Measurements from ENCODE around the gene TRNAU1AP. TPM values are rescaled to one million over a fixed set of nuclear protein-coding genes. Genes with fewer than 3 reads are reported as not detected.
"Not testable (repeated sequence)": the region's sequence is repeated elsewhere in the genome, so short reads cannot be mapped to it uniquely, and the experiment has no call there.

The TRNAU1AP gene
- total RNA-seq, 1 donor from 2014 or later = 25.5 TPM

DNA sequence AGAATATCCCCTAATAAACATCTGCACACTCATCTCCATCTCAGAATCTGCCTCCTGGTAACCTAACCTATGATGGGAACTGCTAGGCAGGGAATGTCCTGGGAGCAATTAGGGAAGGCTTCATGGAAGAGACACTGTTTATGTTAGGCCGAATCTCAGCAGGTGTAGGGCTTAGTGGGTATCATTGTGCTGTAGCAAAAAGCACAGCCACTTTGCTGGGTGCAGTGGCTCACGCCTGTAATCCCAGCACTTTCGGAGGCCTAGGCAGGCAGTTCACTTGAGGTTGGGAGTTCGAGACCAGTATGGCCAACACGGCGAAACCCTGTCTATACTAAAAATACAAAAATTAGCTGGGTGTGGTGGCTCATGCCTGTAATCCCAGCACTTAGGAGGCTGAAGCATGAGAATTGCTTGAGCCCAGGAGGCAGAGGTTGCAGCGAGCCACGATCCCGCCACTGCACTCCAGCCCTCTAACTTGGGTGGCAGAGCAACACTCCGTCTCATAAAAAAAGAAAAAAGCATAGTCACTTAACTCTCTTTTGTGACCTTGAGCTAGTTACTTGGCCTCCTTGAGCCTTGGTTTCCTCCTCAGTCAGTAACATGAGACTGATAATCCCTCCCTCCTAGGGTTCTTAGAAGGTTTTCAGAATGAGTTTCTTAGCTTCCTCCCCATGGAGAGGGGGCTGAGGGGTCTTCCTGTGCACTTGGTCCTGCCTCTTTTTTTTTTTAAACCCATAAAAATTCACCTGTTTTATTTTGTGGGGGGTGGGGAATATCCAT, 42.7 kb downstream of the TRNAU1AP start:
- H3K36me3 Mint-ChIP-seq = no peaks in the 10 kb centered on the region
- TF ChIP-seq, protein P1, sequence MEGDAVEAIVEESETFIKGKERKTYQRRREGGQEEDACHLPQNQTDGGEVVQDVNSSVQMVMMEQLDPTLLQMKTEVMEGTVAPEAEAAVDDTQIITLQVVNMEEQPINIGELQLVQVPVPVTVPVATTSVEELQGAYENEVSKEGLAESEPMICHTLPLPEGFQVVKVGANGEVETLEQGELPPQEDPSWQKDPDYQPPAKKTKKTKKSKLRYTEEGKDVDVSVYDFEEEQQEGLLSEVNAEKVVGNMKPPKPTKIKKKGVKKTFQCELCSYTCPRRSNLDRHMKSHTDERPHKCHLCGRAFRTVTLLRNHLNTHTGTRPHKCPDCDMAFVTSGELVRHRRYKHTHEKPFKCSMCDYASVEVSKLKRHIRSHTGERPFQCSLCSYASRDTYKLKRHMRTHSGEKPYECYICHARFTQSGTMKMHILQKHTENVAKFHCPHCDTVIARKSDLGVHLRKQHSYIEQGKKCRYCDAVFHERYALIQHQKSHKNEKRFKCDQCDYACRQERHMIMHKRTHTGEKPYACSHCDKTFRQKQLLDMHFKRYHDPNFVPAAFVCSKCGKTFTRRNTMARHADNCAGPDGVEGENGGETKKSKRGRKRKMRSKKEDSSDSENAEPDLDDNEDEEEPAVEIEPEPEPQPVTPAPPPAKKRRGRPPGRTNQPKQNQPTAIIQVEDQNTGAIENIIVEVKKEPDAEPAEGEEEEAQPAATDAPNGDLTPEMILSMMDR (IDR thresholded peaks at IDR 0.05; ENCODE audit: unreplicated experiment) = no peak
- H3K4me1 Mint-ChIP-seq = peaks cover 3% of the 10 kb centered on the region
- peaks cover 3% of the 10 kb centered on the region for H3K27me3 Mint-ChIP-seq (ENCODE audit: low read depth)
- no peak overlapping the region for H3K4me3 Mint-ChIP-seq
- H3K9me3 Mint-ChIP-seq = no peaks in the 10 kb centered on the region
- DNase-seq (ENCODE audit: low spot score in 2 of 2, unreplicated experiment in 2 of 2) = no peak
- H3K27ac Mint-ChIP-seq = no peak overlapping the region

DNA sequence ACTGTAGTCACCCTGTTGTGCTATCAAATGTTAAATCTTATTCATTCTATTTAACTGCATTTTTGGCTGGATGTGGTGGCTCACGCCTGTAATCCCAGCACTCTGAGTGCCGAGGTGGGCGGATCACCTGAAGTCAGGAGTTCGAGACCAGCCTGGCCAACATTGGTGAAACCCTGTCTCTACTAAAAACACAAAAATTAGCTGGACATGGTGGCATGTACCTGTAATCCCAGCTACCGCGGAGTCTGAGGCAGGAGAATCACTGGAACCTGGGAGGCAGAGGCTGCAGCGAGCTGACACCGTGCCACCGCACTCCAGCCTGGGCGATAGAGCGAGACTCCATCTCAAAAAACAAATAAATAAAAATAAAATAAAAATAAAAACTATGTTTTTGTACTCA, 43.4 kb downstream of the TRNAU1AP start:
- H3K36me3 Mint-ChIP-seq; H3K9me3 Mint-ChIP-seq; DNase-seq (ENCODE audit: low spot score in 2 of 2, unreplicated experiment in 2 of 2); H3K27me3 Mint-ChIP-seq (ENCODE audit: low read depth); H3K27ac Mint-ChIP-seq; H3K4me3 Mint-ChIP-seq; H3K4me1 Mint-ChIP-seq: not testable (repeated sequence)

DNA sequence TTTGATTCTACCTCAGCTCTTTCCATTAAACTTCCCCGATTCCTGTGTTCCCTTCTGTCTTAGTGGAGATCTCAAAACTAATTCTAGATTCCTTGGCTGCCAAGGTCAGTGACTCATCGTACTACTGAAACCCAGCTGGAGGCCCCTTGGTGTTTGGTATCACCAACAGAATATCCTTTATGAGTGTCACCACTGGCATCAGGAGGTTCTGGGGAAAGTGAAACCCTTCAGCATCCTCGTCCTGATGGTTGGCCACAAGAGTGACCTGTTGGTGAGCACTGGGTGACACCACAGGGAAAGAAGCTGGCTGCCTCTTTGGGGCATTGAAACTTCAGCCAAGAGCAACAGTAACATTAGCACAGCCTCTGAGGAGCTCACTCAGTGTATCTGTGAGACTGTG, 48.8 kb downstream of the TRNAU1AP start:
- Mint-ChIP-seq H3K4me1 (no peaks in the 10 kb centered on the region), H3K9me3 (no peaks in the 10 kb centered on the region), H3K27ac (peak overlapping the region; percentile 73), H3K36me3 (peaks cover 2% of the 10 kb centered on the region), H3K4me3 (no peak overlapping the region), H3K27me3 (ENCODE audit: low read depth) (no peaks in the 10 kb centered on the region)
- TF ChIP-seq, protein P1 (IDR thresholded peaks at IDR 0.05; ENCODE audit: unreplicated experiment) = no peak
- DNase-seq (ENCODE audit: low spot score in 2 of 2, unreplicated experiment in 2 of 2) = no peak

DNA sequence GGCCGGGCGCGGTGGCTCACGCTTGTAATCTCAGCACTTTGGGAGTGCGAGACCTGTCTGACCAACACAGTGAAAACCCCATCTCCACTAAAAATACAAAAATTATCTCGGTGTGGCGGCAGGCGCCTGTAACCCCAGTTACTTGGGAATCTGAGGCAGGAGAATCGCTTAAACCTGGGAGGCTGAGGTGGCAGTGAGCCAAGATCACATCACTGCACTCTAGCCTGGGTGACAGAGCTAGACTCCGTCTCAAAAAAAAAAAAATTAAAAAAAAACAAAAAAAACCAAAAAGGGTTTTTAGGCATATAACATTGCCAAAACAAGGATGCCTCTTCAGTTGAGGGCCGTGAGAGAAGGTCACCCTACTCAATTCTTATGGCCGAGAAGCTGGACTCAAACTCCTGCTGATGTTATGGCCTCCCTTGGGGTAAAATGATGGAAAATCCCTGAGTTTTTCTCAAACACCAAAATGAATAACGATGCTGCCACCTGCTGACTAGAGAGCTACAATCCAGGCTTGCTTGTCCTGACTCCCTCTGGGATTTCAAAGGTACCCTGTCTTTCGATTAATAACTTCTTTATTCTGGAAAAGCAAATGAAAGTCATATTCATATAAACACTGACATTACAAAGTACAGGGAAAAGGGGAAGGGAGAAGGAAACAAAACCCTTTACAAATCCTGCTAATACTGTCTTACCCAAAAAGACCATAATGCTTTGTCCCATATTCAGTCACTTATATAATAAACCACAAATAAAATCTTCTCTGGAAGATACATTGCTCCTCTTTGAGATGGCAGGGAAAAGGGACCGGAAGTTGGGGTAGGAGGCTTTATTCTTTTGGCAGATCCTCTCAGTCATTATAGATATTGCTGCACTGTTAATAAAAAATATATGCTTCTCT, 49.9 kb downstream of the TRNAU1AP start:
- TF ChIP-seq, protein P1 (IDR thresholded peaks at IDR 0.05; ENCODE audit: unreplicated experiment) = peak; percentile 45
- Mint-ChIP-seq H3K9me3 (no peaks in the 10 kb centered on the region), H3K27me3 (ENCODE audit: low read depth) (no peaks in the 10 kb centered on the region), H3K27ac (no peak overlapping the region), H3K4me1 (no peaks in the 10 kb centered on the region), H3K36me3 (peaks cover 2% of the 10 kb centered on the region), H3K4me3 (no peak overlapping the region)
- DNase-seq (ENCODE audit: low spot score in 2 of 2, unreplicated experiment in 2 of 2) = peak in 1 of 2 experiments; percentile 65

DNA sequence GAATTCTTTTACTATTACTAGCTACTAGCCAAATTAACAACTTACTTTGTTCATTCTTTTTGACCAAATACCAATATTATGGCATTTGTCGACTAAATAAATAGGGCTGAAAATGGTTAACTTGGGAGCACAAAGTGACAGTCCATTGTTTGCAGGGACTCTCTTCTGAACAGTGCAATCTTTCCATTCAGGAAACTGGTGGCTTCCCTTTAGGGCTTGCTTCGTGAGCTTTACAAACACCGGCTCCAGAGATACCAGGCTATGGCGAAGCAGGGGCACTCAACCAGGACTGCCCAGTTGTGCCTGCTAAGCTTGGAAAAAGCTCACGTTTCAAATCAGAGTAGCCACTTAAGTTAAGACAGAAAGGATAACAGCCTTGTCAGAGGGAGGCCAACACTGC, 51.5 kb downstream of the TRNAU1AP start:
- DNase-seq (ENCODE audit: low spot score in 2 of 2, unreplicated experiment in 2 of 2) = no peak
- H3K4me1 Mint-ChIP-seq = no peaks in the 10 kb centered on the region
- TF ChIP-seq, protein P1 (IDR thresholded peaks at IDR 0.05; ENCODE audit: unreplicated experiment) = no peak
- peaks cover 2% of the 10 kb centered on the region for H3K36me3 Mint-ChIP-seq
- H3K9me3 Mint-ChIP-seq = no peaks in the 10 kb centered on the region
- H3K27me3 Mint-ChIP-seq (ENCODE audit: low read depth) = no peaks in the 10 kb centered on the region
- H3K4me3 Mint-ChIP-seq = no peak overlapping the region
- H3K27ac Mint-ChIP-seq = no peak overlapping the region

DNA sequence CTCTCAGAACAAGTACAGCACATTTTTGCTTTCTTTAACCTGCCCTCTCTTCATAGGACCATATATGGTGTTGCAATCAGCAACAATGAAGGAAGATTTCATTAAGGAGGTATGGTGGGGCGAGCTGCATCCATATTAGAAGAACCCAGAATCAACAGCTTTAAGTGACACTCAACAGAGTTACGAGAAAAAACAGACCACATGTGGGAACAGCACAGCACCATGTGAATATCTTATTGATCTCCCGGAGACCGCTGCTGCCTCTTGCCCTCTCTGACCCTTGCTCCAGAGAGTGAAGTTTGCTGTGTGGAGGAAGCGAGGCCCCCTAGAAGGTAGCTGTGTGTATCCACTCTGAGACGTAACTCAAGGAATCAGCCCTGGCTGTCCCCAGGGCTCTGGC, 52.1 kb downstream of the TRNAU1AP start:
- H3K36me3 Mint-ChIP-seq = peaks cover 5% of the 10 kb centered on the region
- H3K27ac Mint-ChIP-seq = no peak overlapping the region
- H3K9me3 Mint-ChIP-seq = no peaks in the 10 kb centered on the region
- TF ChIP-seq, protein P1 (IDR thresholded peaks at IDR 0.05; ENCODE audit: unreplicated experiment) = no peak
- H3K27me3 Mint-ChIP-seq (ENCODE audit: low read depth) = no peaks in the 10 kb centered on the region
- no peaks in the 10 kb centered on the region for H3K4me1 Mint-ChIP-seq
- no peak for DNase-seq (ENCODE audit: low spot score in 2 of 2, unreplicated experiment in 2 of 2)
- H3K4me3 Mint-ChIP-seq = no peak overlapping the region
